ENCODE data around the gene EXOC2.

Gene EXOC2

DNA sequence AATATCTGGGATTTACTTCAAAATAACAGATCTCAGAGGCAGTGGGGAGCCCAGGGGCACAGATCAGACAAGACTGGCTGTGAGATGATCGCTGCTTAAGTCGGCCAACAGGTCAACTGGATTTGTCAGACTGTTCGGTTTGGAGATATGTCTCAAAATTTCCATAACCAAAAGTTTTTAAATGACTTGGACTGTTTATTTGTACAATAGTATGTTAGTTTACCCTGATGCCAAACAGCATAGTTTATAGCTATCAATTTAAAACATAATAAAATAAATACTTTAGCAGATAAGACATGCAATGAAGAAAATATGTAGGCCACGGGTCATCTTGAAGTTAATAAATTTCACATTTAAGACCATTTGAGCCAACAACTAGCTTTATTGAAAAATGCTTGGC lies 174.7 kb downstream of the EXOC2 start:
- no peak for DNase-seq

- DNase-seq = no peak
Measured at GRCh38 chr6:516213-516612, 176.7 kb downstream of the EXOC2 start.

DNA sequence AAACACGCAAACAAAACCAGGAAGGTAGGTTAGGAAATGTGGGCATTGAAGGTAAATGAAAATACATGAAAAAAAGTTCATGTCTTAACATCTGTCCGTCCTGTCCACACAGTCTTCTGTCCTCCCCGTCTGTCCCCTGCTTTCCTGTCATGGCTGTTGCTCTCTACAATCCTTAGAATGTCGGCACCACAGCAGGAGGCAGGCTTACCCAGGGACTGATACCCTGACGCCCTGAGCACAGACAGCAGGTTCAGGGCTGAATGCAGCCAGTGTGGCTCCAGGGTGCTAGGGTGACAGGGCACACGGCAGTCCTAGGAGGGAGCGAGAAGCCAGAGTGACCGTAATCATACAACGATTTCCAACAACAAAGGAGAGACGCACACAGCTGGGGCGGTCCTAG lies 177.7 kb downstream of the EXOC2 start:
- DNase-seq = no peak

- no peak for DNase-seq
Measured at GRCh38 chr6:514396-514978, 178.5 kb downstream of the EXOC2 start.

DNA sequence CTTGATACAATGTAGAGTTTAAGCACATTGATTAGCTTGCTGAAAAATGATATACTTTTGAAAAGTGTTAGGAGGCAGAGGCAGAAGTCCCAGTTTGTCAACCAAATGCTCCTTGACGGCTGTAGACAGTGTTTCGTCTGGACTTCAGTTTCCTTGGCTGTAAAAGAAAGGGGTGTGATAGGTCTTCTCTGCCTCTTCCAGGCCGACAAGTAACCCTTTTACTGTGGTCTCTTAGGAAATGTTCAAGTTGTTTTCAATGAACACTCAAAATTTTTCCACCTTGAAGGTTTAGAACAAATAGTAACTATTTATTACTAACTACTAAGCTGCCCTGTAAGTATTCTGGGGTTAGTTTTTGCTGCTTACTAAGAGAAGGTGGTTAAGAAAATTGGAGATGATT lies 179.0 kb downstream of the EXOC2 start:
- no peak for DNase-seq

GRCh38 chr6:513058-513457 lies 179.9 kb downstream of the EXOC2 start:
- DNase-seq = no peak

DNA sequence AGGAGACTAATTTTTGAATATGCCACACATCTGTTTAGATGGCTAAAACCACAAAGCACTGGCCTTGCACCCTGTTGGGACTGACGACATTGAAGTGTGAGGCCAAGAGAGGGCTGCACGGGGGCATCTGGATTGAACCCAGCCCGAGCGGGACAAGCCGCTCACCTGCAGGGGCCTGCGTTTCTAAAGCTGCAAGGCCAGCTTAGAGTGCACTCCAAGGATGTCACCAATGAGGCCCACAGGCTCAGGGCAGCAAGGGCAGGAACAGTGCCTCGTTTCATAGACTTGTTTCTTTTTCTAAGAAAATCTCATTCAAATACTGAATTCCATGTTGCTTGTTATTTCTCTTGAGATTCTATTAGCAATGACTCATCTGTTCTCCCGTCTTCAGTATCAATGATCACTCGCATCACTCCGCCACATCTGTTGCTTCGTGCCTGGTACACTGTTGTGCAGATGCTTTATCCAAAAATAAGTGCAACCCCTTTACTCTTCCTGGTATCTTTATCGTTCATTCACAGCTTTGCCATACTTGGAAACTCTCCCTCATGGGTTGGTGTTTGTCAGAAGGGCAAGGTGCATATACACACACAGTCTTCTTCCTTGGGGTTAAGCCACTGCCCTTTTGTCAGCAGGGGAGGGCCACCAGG lies 181.3 kb downstream of the EXOC2 start:
- no peak for DNase-seq

- no peak for DNase-seq
Measured at GRCh38 chr6:509676-510075, 183.3 kb downstream of the EXOC2 start.

GRCh38 chr6:508614-509013 lies 184.3 kb downstream of the EXOC2 start:
- DNase-seq = no peak

- DNase-seq = no peak
Measured at GRCh38 chr6:508006-508405, 184.9 kb downstream of the EXOC2 start.

DNA sequence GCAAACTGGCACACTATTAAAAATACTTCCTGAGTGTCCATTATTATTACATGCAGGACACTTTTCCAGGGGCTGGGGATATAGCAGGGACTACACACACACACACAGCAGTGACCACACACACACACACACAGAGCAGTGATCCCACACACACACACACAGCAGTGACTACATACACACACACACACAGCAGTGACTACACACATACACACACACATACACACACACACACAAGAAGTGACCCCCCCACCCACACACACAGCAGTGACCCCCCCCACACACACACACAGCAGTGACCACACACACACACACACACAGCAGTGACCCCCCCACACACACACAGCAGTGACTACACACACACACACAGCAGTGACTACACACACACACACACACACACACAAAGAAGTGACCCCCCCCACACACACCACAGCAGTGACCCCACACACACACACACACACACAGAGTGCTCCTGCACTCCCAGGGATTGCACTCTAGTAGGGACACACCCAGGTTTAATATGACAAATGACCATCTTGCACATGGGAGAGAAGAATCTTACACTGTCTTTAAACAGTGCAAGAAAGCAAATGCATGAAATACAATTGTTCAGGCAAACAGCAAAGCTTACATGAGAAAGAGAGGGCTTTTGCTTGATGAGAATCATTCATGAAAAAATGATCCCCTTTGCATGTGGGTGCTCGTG lies 185.9 kb downstream of the EXOC2 start:
- no peak for DNase-seq

- DNase-seq = no peak
Measured at GRCh38 chr6:506508-506907, 186.4 kb downstream of the EXOC2 start.

DNA sequence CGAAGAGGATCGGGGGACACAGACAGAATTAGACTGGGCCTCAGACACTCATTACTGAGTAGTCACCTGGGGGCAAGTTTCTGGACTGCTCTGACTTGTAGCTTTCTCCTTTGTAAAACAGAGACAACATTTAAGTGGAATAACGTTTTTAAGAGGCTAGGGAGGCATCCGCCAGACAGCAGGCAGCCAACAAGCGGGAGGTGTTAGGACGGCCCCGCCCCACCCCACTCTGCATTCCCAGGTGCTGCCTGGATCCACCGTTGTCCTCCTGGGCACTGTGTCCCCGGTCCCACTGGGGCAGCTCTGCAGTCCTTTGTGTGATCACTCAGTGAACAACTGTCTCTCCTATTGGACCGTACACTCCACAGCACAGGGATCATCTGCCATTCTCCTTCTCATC lies 187.6 kb downstream of the EXOC2 start:
- no peak for DNase-seq

GRCh38 chr6:504446-504980 lies 188.4 kb downstream of the EXOC2 start:
- DNase-seq = no peak

DNA sequence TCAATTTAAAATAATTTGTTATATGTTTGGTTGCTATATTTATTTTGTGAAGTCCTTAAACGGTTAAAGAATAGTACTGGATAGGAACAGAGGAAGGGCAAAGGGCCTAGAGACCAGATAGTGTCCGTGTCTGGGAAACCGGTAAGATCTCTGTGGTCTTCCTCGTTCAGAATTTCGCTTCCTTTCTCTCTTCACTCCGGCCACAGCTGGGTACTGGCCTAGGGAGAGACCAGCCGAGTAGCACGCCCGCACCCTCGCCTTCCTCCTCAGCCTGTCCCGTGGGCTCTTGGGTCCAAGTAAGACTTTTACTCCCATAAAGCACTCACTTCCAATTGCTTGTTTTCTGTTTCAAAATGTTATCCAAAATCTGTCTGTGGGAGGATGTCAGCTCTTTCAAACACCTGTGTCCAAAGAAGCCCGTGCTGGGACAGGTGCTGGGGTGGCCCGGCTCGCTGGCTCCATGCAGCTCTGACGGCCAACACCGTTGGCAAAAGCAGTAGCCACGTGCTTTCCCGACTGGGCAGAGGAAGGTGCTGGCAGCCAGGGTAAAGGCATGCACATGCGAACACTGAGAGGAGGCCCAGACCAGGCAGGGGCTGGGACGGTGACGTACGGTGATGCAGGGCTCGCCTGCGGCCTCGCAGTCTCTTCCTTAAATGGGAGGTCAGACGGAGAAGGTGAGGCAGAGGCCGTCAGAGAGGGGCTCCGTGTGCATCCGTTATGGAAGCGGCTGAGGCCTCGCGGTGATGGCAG lies 189.2 kb downstream of the EXOC2 start:
- DNase-seq = no peak

DNA sequence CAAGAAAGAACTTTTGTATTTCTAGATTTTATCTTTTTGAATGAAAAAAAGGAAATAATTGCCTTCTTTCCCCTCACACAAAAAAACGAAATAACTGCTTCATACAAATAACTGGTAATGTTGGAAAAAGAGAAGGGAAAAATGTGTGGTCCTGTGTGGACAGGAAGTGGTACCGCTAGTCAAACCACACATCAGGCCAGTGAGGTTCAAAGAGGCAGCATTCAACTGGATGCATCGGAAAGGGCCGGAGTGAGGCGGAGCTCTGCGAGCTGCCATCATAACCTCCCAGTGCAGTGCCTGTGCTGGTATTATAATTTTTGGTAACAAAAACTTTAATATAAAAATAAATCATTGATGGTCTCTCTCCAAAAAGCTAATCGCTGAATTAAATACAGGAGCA lies 190.2 kb downstream of the EXOC2 start:
- DNase-seq = no peak

GRCh38 chr6:501891-502601 lies 190.9 kb downstream of the EXOC2 start:
- DNase-seq = no peak

- no peak for DNase-seq
Measured at GRCh38 chr6:499617-500016, 193.3 kb downstream of the EXOC2 start.

- no peak for DNase-seq
Measured at GRCh38 chr6:498795-499231, 194.1 kb downstream of the EXOC2 start.

DNA sequence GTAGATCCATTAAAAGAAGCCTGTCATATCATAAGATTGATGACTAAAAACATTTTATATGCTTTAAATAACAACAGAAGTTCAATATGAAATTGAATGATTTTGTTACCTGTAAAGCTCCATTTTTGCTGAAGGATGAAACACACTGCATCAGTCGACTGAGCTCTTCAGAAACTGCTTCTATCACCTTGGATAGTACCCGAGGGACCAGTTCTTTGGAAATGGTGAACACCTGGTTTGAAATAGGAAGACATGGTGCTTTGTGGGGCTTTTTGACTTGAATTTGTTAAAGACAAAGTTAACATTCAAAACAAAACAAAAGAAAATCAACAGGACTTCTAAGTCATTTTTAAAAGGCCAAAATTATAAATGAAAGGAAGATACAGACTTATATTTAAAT lies 195.7 kb downstream of the EXOC2 start:
- DNase-seq = no peak

DNA sequence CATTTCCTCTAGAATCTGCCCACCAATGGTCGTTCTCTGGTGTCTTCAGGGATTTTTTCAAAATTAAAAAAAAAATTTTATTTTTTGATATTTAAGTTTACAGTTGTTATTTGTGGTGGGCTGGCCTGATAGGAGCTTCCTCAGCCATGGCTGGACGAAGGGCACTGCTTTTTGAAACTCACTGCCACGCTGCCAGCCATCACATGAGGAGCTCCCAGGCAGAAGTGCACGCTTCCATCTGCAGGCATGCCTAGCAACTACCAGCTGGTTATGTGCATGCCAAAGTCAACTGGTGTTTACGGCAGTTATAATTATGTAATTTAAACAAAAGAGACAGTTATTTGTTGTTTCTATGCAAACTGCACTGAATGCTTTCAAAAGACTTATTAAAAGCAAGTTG lies 196.3 kb downstream of the EXOC2 start:
- DNase-seq = no peak

- DNase-seq = no peak
Measured at GRCh38 chr6:494394-494793, 198.5 kb downstream of the EXOC2 start.

- DNase-seq = no peak
Measured at GRCh38 chr6:493840-494239, 199.1 kb downstream of the EXOC2 start.

All from activated CD4-positive, alpha-beta T cell treated with anti-CD3 and anti-CD28 coated beads for 1 hour (primary cell).